ENCODE measurements around the gene MPRIP.

MPRIP gene

DNA sequence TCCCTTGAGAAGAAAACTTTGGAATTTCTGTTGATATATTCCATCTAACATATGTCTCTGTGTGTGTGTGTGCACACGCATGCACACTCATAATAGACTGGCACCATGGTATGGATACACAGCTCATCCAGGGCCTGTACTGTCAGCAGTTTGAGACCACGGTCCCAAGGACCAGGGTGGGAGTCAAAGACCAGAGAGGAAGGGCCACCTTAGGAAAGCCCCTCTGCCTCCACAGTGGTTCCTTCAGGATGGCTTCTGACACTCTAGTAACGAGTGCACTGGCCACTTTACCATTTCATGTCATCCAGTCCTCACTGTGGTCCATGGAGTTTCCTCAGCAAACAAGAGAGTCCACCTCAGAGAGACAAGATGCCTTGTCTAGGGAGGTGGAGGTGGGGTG lies 82.1 kb downstream of the MPRIP start:
- no peak overlapping the region for H3K27ac ChIP-seq (ENCODE audit: low read length)
- no peak overlapping the region for H3K4me3 ChIP-seq (ENCODE audit: low read length)
- no peaks in the 10 kb centered on the region for H3K27me3 ChIP-seq (ENCODE audit: insufficient read depth, low read length)
- no peak overlapping the region for H3K9ac ChIP-seq (ENCODE audit: low read depth, low read length)
- H3K36me3 ChIP-seq (ENCODE audit: insufficient read depth, low read depth, low read length), result no peaks in the 10 kb centered on the region
- no peaks in the 10 kb centered on the region for H3K4me1 ChIP-seq (ENCODE audit: insufficient read depth, low read length)
- H3K9me3 ChIP-seq (ENCODE audit: insufficient read depth, low read depth, low read length), result no peaks in the 10 kb centered on the region

DNA sequence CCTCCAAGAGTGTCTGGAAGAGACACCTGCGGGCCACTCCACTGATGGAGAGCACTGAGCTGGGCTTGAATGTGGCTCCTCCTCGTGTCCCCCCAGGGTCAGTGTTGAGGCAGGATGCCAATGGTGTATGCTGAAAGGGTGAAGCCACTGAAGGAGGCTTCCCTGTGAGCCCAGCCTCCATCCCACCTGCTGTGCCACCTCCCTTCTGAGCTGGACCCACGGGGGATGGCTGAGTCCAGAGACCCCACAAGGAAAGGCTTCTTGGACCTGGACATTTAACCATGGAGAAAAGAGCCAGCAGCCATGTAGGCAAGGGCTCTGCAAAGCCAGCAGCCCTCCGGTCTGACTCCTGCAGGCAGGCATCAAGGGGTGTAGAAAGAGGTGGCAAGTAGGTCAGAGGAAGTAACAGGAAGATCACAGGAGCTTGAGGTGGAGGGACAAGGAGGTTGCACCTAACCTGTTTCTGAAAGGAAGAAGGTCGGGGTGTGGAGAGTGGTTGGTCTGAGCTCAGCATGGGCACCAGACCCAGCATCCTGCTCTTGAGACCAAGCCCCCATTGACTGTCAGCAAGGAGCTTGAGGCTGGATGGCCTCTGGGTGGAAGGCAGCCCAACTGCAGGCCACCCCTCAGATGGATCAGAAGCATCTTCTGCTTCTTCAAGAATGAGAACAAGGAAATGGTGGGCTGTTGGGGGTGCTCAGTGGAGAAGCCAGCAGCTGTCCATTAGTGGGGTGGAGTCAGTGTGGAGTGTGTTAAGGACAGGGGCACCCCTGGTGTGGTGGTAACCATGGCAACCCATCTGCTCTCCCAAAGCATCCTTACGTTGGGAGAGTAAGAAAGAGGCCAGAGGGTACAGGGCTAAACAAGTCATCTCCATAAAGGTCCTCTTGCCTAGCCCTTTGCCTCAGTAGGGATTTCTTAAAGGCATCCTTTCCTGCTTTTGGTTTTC lies 83.2 kb downstream of the MPRIP start:
- no peaks in the 10 kb centered on the region for H3K27me3 ChIP-seq (ENCODE audit: insufficient read depth, low read length)
- H3K36me3 ChIP-seq (ENCODE audit: insufficient read depth, low read depth, low read length), result peaks cover 4% of the 10 kb centered on the region; the same call in 1 of the 2 replicates
- H3K9ac ChIP-seq (ENCODE audit: low read depth, low read length), result no peak overlapping the region
- H3K27ac ChIP-seq (ENCODE audit: low read length), result no peak overlapping the region
- no peak overlapping the region for H3K4me3 ChIP-seq (ENCODE audit: low read length)
- H3K9me3 ChIP-seq (ENCODE audit: insufficient read depth, low read depth, low read length), result no peaks in the 10 kb centered on the region
- H3K4me1 ChIP-seq (ENCODE audit: insufficient read depth, low read length), result no peaks in the 10 kb centered on the region

DNA sequence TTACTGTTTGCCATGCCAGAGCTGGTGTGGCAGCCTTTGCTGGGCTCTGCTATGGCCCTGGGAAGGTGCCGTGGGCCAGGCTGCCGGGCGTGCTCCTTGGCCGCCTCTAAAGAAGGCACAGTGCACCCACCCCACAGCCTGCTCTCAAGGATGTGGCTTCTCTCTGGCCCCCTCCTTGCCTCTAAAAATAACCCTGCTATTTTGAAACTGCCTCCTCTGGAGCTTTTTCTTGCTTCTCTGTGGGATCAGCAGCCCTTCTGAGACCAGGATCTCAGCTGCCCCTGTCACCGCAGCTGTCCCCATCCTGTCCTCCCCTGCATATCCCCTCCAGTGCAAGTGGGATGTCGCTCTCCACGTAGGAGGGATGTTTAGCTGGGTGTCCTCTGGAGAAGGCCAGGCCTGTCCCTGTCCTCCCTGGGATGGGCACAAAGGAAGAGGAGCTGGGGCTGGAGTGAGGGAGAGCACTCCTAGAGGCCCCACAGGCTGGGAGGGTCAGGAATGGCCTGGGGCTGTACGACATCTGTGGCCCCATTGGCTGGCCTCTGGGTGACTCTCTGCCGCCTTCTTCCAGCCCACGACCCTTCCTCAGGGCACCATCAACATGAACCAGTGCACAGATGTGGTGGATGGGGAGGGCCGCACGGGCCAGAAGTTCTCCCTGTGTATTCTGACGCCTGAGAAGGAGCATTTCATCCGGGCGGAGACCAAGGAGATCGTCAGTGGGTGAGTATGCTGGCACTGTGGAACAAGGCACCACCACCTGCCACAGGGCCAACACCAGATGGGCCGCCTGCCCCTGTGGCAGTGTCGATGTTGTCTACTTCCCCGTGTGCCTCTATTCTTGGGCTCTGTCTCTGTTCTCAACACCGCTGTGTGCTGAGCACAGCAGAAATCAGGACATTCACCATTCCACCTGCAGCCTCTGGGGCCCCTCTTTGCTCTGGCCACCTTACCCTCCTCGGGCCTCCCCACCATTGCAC lies 84.2 kb downstream of the MPRIP start:
- Histone ChIP-seq H3K36me3 (ENCODE audit: insufficient read depth, low read depth, low read length) (peaks cover 7% of the 10 kb centered on the region; the same call in 1 of the 2 replicates), H3K4me1 (ENCODE audit: insufficient read depth, low read length) (no peaks in the 10 kb centered on the region), H3K4me3 (ENCODE audit: low read length) (no peak overlapping the region), H3K27ac (ENCODE audit: low read length) (no peak overlapping the region), H3K9me3 (ENCODE audit: insufficient read depth, low read depth, low read length) (no peaks in the 10 kb centered on the region), H3K27me3 (ENCODE audit: insufficient read depth, low read length) (no peaks in the 10 kb centered on the region), H3K9ac (ENCODE audit: low read depth, low read length) (no peak overlapping the region)

DNA sequence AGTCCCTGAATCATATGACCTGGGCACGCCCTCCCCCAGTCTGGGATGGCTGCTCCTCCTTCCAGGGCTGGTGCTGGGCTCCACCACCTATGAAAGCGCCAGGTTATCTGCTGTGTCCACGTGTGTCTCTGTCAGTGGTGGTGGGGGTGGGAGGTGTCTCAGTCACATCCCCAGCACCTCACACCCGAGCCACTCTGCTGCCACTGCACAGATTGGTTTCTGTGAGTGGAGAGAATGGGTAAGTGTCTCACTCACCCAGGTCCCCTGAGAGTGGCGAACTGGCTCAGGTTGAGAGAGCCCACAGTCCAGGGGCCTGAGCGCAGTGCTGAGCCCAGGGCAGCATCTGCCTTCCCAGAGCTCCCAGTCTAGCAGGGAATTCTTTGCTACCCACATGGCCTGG lies 84.9 kb downstream of the MPRIP start:
- H3K9ac ChIP-seq (ENCODE audit: low read depth, low read length), result no peak overlapping the region
- H3K27ac ChIP-seq (ENCODE audit: low read length), result no peak overlapping the region
- no peaks in the 10 kb centered on the region for H3K27me3 ChIP-seq (ENCODE audit: insufficient read depth, low read length)
- no peaks in the 10 kb centered on the region for H3K9me3 ChIP-seq (ENCODE audit: insufficient read depth, low read depth, low read length)
- no peak overlapping the region for H3K4me3 ChIP-seq (ENCODE audit: low read length)
- no peaks in the 10 kb centered on the region for H3K4me1 ChIP-seq (ENCODE audit: insufficient read depth, low read length)
- H3K36me3 ChIP-seq (ENCODE audit: insufficient read depth, low read depth, low read length), result peaks cover 7% of the 10 kb centered on the region; the same call in 1 of the 2 replicates

DNA sequence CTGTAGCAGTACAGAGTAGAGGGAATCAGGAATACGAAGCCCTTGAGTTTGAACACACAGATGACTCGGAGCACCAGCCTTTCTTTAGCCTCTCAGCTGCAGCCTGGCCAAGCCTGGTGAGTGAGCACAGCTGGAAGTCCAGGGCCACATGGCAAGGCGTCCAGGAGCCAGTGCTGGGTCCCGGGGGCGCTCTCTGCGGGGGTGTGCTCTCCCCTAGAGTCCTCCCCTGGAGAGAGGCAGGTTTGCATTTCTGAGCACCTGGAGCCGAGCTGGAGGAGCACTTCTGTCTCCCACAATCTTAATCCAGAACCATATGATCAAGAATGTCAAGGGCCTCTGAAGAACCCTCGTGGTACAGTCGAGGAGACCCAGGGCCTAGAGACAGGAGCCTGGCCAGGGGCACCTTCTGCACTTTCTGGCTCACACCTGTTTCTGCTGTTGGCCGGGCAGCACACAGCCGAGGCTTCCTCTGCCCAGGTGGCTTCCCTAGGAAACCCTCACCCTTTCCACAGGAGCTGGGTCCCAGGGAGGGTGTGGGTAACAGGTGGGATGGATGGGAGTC lies 85.6 kb downstream of the MPRIP start:
- H3K36me3 ChIP-seq (ENCODE audit: insufficient read depth, low read depth, low read length), result peaks cover 12% of the 10 kb centered on the region; the same call in 1 of the 2 replicates
- no peak overlapping the region for H3K9ac ChIP-seq (ENCODE audit: low read depth, low read length)
- H3K9me3 ChIP-seq (ENCODE audit: insufficient read depth, low read depth, low read length), result no peaks in the 10 kb centered on the region
- H3K27me3 ChIP-seq (ENCODE audit: insufficient read depth, low read length), result no peaks in the 10 kb centered on the region
- H3K27ac ChIP-seq (ENCODE audit: low read length), result no peak overlapping the region
- H3K4me1 ChIP-seq (ENCODE audit: insufficient read depth, low read length), result no peaks in the 10 kb centered on the region
- no peak overlapping the region for H3K4me3 ChIP-seq (ENCODE audit: low read length)

DNA sequence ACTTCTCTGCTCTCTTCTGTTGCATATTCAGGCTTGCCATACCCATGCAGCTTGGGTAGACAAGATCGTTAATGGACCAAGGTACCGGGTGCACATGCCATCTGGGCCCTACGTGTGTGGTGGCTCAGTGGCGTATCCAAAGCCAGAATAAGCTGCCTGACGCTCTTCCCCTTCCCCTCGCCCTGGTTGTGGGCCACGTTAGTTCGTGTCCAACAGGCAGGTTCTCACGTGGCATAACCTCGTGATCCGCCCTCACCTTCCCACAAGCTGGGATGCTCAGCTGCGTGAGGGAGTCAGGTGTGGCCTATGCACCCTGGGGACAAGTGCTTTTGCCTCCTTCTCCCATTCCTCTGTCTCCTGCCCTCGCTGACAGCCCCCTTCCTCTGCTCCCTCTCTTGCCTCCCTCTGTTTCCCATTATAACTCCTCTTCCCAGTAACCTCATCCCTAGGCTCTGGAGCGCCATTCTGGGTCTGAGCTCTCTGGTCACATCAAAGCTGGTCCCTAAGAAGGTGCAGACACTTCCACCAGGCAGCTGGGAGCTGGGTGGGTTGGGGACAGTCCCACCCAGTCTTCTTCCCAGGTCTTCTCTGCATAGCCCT lies 86.3 kb downstream of the MPRIP start:
- no peak overlapping the region for H3K4me3 ChIP-seq (ENCODE audit: low read length)
- no peaks in the 10 kb centered on the region for H3K4me1 ChIP-seq (ENCODE audit: insufficient read depth, low read length)
- H3K9ac ChIP-seq (ENCODE audit: low read depth, low read length), result no peak overlapping the region

DNA sequence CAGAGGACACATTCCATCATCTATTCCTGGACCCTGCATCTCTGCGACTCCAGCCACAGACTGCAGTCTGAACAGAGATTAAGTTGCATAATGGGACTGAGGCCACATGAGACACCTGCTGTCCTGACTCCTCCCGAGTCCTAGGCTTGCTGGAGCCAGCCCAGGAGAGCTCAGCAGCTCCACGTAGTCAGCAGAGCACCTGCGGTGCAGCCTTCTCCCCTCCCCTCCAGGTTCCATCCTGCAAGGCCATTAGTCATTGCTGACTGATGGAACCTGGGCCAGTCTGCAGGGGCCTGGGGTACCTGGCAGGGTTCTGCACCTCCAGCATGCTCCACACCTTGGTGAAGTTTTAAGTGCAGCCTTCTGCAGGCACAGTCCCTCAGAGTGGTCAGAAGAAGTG lies 87.2 kb downstream of the MPRIP start:
- Histone ChIP-seq H3K4me1 (ENCODE audit: insufficient read depth, low read length) (no peaks in the 10 kb centered on the region), H3K27ac (ENCODE audit: low read length) (no peak overlapping the region), H3K9me3 (ENCODE audit: insufficient read depth, low read depth, low read length) (no peaks in the 10 kb centered on the region), H3K27me3 (ENCODE audit: insufficient read depth, low read length) (no peaks in the 10 kb centered on the region), H3K36me3 (ENCODE audit: insufficient read depth, low read depth, low read length) (peaks cover 19% of the 10 kb centered on the region; the same call in 1 of the 2 replicates), H3K9ac (ENCODE audit: low read depth, low read length) (no peak overlapping the region), H3K4me3 (ENCODE audit: low read length) (no peak overlapping the region)

More for the DNA sequence above, 86.3 kb downstream of the MPRIP start:
- Histone ChIP-seq H3K9me3 (ENCODE audit: insufficient read depth, low read depth, low read length) (no peaks in the 10 kb centered on the region), H3K27me3 (ENCODE audit: insufficient read depth, low read length) (no peaks in the 10 kb centered on the region), H3K36me3 (ENCODE audit: insufficient read depth, low read depth, low read length) (peaks cover 17% of the 10 kb centered on the region; the same call in 1 of the 2 replicates), H3K27ac (ENCODE audit: low read length) (no peak overlapping the region)

DNA sequence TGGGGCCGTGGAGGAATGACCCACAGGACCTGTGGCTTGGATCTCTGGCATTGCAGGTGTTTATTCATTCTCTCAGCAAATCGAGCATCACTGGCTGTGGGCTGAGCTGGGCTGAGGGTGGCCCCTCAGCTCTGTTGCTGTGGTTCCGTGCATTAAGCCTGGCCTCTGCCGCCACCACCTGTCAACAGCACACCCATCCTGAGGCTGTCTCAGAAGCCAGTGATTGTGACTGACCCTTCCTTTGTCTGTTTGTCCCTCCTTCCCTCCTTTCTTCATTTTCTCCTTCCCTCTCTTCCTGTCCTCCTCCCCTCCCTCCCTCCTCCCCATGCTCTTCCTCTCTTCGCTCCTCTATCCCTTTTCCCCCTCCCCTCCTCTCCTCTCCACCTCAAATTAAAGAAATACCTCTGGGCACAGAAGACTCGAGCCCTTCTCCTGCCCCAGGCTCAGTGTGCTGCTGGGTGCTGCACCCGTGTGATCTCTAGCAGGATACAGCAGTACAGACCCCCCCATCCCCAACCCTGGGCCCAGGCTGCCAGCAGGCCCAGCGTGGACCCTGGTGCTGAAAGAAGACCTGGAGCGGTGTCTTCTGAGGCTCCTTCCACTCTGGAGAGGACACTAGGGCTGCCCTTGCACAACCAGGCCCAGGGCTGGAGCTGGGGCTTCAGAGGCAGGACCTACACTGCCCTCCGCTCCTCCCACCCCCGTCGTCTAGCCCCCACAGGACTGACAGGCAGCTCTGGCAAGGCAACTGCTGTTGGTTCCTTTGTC lies 88.0 kb downstream of the MPRIP start:
- Histone ChIP-seq H3K36me3 (ENCODE audit: insufficient read depth, low read depth, low read length) (peaks cover 19% of the 10 kb centered on the region; the same call in 1 of the 2 replicates), H3K9me3 (ENCODE audit: insufficient read depth, low read depth, low read length) (no peaks in the 10 kb centered on the region), H3K4me1 (ENCODE audit: insufficient read depth, low read length) (no peaks in the 10 kb centered on the region), H3K4me3 (ENCODE audit: low read length) (no peak overlapping the region), H3K27me3 (ENCODE audit: insufficient read depth, low read length) (no peaks in the 10 kb centered on the region), H3K9ac (ENCODE audit: low read depth, low read length) (no peak overlapping the region), H3K27ac (ENCODE audit: low read length) (no peak overlapping the region)

DNA sequence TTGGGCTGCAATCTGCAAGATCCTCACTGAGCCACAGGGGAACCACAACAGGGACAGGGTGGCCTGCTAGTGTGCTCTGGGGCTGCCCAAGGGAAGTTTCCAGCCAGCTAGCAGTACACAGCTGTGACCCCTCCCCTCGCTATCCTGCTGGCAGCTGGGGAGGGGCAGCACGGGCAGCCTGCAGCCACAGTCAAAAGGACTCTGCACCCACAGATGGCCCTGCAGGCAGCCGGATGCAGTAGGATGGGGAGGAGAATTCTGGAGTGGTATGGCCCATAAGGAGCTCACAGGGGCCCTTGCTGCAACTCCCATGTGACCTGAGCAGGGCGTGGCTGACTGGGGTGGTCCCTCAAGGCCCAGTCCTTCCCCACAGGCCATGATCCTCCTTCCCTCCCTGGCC lies 89.6 kb downstream of the MPRIP start:
- no peaks in the 10 kb centered on the region for H3K27me3 ChIP-seq (ENCODE audit: insufficient read depth, low read length)
- H3K9ac ChIP-seq (ENCODE audit: low read depth, low read length), result no peak overlapping the region
- H3K4me1 ChIP-seq (ENCODE audit: insufficient read depth, low read length), result no peaks in the 10 kb centered on the region
- no peak overlapping the region for H3K27ac ChIP-seq (ENCODE audit: low read length)
- H3K4me3 ChIP-seq (ENCODE audit: low read length), result no peak overlapping the region
- no peaks in the 10 kb centered on the region for H3K9me3 ChIP-seq (ENCODE audit: insufficient read depth, low read depth, low read length)
- peaks cover 25% of the 10 kb centered on the region; the same call in 1 of the 2 replicates for H3K36me3 ChIP-seq (ENCODE audit: insufficient read depth, low read depth, low read length)

DNA sequence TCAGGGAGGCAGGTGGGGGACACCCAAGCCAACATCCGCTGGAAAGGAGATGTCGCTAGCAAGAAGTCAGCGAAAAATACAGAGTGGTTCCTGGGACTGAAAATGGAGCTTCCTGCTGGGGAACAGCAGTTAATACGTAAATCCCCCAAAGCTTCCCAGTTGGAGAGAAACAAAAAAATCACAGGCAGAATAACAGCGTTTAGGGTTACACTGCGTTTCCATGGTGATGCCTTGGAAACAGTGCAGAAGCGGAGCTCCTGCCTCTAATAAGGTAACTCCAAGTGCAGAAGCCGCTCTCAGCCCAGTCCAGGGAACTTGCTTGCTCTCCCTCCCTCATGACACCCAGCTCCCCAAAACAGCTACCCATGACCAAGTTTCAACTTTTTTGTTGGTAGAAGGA lies 90.5 kb downstream of the MPRIP start:
- no peak overlapping the region for H3K4me3 ChIP-seq (ENCODE audit: low read length)
- no peaks in the 10 kb centered on the region for H3K27me3 ChIP-seq (ENCODE audit: insufficient read depth, low read length)
- no peaks in the 10 kb centered on the region for H3K4me1 ChIP-seq (ENCODE audit: insufficient read depth, low read length)
- no peak overlapping the region for H3K9ac ChIP-seq (ENCODE audit: low read depth, low read length)
- no peaks in the 10 kb centered on the region for H3K9me3 ChIP-seq (ENCODE audit: insufficient read depth, low read depth, low read length)
- peaks cover 26% of the 10 kb centered on the region; the same call in 1 of the 2 replicates for H3K36me3 ChIP-seq (ENCODE audit: insufficient read depth, low read depth, low read length)
- no peak overlapping the region for H3K27ac ChIP-seq (ENCODE audit: low read length)
